HG02678 (cell line): ENCODE measurements around the gene SEMA4D.

Experiments used
- ATAC-seq: cut with Tn5 transposase; IDR thresholded peaks from one replicate; pipeline ENCODE4 v1.9.1; 2021; ENCODE audit warnings: mild to moderate bottlenecking, moderate library complexity; ENCODE audit not compliant: unreplicated experiment

The SEMA4D gene

DNA sequence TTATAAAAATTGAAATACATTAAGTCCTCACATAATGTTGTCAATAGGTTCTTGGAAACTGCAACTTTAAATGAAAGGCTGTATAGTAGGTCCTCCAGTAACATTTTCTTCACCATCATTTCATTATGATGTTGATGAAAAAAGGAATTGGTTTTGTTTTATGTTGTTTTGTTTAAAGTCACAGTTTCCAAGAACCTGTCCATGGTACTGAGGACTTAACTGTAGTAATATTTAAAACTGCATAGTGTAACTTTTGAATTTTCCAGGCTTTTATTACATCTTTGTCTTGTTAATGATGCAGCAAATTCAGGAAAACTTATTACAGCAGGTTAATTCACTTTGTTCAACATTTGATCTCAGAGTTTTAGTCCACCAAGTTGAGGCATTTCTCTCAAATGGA, 168.0 kb downstream of the SEMA4D start:
- no peak for ATAC-seq

DNA sequence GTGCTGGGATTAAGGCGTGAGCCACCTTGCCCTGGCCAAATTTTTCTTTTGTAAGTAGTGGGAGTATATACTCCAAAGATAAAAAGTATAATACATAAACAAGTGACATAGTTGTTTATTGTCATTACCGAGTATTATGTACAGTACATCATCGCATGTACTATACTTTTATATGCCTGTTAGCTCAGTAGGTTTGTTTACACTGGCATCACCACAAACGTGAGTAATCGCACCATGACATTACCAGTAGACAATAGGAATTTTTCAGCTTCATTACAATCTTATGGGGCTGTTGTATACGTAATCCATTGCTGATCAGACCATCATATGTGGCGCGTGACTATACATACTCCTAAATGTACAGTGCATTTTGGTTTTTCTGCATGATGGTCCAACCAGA, 169.8 kb downstream of the SEMA4D start:
- no peak for ATAC-seq

DNA sequence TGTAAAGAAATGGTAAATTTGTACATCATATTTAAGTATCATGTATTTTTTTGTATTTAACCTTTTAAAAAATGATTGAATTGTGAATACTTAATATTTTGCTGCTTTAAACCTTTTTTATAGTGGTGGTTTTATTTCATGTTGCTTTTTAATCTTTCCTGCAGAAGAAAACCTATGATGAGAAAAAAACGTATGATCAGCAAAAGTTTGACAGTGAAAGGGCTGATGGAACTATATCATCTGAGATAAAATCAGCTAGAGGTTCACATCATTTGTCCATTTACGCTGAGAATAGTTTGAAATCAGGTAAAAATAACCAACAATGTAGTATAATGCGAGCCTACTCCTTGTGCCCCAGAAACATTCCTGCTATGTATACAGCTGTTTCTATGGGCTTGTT, 172.2 kb downstream of the SEMA4D start:
- no peak for ATAC-seq

DNA sequence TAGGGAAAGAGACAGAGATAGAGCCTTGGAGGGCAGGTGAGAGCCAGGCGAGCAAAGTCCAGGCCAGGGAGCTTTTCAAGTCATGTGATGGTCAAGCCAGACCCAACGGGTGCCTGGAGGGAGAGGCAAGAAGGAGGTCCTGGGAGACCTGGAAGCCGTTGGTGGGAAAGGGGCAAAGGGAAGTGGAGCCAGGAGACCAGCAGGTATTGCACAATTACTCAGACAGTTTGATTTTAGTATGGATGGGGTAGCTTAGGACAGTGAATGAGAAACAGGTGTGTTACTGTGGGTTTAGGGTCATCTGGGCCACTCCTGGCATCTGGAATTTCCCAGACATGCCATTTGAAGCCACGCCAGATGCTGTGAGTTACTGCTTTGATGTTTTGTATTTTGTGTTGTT, 174.5 kb downstream of the SEMA4D start:
- no peak for ATAC-seq

DNA sequence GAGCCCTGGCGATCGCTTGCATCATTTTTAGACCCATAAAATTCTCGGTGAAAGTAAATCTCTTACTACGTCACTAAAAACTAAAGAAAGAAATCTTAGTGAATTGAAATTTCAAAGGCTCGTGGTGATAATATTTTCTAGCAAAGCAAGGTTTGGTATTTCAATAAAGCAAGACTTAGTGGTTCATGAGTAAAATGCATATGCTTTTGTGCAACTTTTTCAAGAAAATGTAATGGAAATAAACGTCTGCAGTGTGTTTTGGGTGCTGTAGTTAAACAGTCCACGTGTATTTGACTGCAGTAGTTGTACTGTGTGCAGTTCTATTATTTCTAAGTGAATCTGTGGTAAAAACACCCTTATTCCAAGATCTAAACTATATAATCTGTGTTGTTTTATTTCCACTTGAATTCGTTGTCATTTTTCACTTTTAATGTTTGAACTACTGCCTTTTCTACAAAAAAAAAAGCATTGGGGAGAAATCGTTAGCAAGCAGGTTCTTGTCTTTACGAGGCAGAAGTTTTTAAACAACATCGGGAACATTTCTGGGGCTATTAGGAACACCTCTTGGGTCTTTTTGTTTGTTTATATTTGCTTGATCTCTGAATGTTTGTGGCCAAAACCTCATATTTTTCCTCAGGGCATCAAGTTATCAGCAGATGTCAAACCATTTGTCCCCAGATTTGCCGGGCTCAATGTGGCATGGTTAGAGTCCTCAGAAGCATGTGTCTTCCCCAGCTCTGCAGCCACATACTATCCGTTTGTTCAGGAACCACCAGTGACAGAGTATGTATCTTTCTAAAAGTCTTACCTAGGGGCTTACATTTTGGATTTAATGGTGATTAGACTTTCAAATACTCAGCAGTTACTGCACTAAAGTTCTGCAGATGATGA, 178.7 kb downstream of the SEMA4D start:
- no peak for ATAC-seq

DNA sequence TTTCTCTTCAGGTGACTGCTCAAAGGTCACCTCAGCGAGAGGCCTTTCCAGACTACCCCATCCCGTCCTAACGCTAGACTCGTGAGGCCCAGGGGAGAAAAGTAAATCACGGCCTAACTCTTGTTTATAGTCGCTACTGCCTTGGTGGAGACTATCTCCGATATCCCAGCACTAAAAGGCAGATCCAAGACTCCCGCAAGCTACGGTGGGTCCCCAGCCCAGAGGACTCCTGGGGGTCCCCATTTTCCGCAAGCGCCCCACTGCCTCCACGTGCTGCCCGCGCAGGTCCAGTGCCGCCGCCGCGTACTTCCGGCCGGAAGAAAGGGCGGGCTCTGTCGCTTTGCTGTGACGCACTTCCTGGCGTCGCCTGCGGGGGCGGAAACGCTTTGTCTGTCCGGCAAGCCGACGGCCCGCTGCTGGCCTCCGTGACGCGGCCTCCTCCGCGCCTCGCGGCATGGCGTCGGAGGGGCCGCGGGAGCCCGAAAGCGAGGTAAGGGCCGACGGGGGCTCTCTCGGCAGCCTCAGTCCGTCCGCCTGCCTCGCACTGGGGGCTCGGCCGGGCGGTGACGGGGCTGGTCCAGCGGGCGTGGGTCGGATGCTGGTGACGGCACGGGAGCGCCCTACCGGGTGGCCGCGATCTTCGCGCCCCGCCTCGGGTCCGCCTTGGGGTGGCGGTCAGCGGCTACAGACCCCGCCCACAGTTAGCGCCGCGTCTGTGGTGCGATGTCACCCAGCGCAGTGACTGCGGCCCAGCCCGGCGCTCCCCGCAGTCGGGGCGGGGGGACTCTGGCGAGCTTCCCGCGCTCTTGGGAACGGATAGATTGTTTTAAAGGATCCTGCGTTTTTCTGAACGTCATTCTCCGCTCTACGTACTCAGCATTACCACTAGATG, 179.5 kb downstream of the SEMA4D start, which contains the start of gene SECISBP2:
Gene SECISBP2, plus strand, starts transcription at position 378 of the 892 bp plus-strand sequence. Its CDS starts 77 bp downstream, at position 455.
- peak; percentile 89 for ATAC-seq

DNA sequence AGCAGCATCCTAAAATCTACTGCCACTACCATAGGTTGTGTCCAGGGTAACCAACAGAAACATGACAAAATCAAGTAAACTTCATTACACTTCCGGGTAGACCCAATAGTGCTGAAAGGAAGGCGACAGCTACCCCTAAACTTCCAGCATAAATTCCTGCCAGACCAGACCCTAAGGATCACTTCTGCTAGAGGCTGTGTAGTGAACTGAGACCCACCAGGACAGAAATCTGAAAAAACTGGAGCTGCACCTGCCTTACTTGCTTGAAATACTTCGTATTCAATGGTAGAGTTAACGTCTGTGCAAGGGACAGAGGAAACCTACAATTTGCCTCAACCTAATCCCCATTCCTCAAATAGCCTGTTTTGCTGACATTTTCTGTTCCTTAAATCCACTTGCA, 180.6 kb downstream of the SEMA4D start:
- ATAC-seq = no peak

DNA sequence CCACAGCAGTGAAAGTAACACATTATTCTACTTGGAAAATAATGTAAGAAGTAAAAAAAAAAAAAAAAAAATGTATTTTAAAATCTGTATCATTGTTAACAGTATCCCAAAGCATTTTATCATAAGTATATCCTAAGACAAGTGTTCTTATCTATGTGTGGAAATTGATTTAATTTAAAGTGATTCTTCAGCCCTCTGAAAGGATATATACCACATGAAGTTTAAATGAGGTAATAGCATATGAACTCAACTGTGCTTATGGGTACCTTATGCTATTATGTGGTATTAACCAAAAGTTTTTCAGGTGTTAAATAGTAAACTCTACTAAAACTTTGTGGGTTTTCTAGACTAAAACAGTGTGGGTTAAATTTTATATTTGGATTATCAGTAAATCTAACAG, 182.4 kb downstream of the SEMA4D start:
- ATAC-seq = no peak

DNA sequence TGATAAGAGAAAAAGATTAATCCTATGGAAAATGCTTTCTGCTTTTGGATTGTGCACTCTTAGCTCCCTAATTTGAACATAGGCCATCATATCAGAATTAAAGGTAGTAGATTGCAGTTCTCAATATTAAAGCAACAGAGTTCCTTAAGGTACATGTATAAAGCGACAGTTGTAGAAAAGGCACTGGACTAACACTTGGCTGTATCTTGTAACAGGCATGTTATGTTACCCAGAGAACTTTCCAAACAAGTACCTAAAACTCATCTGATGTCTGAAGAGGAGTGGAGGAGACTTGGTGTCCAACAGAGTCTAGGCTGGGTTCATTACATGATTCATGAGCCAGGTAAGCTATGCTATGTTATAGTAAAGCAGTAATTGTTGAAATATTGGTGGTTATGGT, 183.0 kb downstream of the SEMA4D start:
- ATAC-seq = no peak

DNA sequence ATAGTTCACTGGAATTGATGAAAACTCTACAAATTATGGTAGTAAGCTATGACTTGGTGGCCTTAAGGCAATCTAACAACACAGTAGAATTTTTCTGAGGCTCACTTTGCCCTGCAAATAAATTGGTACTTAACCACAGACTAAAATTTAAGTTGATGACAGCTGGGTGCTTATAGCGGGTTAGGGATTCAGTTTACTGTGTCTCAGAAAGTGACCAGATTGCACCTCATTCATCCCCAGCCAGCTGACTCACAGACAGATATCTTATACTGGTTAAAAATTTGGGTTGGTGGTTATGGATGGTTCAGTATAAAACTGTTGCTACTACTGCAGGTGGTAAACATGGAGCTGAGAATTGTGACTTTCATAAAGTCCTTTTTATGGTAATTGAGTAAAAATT, 184.1 kb downstream of the SEMA4D start:
- ATAC-seq = no peak

DNA sequence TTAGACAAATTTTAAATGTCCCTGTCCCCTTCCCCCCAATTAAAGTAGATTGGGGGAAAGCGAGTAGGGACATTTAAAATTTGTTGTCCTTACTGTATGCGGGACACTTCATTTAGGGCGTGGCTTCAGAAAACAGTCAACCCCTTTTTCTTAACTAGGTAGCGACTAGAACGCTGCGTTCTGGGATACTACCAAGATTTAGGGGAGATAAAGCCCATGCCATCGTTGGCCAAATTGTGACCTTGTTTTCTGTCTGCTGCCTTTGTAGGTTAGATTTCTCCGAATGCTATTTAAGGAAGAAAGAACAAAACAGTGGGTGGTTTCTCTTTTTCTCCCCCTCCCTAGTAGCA, 185.7 kb downstream of the SEMA4D start:
- ATAC-seq = no peak

DNA sequence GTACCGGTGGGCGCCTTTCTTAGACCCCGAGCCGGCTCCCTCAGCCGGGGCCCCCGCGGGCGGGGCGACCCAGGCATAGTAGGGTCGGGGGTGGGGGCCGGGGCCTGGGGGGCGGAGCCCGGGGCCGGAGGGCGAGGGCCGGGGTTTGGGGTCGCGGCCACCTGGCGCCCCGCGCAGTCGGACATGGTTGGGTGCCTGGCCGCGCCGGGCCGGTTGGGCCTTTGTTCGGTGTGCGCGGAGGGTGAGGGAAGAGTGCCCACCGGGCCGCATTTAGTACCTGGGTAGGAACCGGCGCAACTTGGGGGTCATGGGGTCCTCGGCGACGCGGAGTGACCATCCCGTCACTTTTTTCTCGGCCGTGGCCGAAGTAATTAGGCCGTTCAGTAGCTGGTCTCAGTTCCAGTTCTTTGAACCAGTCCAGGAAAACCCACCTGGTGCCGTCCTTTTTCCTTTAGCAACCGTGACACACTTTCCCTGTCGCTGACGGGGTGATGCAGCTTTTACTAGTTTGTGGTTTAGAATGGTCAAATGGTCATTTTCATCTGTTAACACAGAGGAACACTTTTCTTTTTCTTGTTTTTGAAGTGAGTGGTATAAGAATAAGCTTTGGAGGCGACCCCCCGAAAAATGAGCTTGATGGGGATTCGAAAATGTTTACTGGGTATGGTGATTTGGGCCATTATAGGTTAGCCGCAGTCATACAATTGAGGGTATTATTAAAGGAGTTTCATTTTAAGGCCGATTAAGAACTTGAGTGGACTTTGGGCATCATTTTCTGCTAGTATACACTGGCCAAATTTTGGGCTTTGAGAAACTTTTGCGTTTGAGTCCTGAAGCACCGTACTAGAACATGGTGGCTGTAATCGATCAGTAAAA, 186.3 kb downstream of the SEMA4D start:
- ATAC-seq = peak; percentile 6
